NB4 (cell line): Measurements from ENCODE around the gene KLKB1.

ENCODE experiments used
- MYC ChIP-seq: IDR thresholded peaks from 2 replicates; pipeline ENCODE4 v1.6.1; 2011; ENCODE audit warnings: low read depth, low read length
- POLR2A ChIP-seq: IDR thresholded peaks from 2 replicates; pipeline ENCODE4 v1.6.1; 2011; ENCODE audit warnings: mild to moderate bottlenecking; ENCODE audit not compliant: insufficient read length; ENCODE audit errors: extremely low read depth
- TF ChIP-seq, protein P1 (sequence below): IDR thresholded peaks from one replicate; pipeline ENCODE4 v1.5.1; 2012; ENCODE audit warnings: low read depth, low read length

DNA sequence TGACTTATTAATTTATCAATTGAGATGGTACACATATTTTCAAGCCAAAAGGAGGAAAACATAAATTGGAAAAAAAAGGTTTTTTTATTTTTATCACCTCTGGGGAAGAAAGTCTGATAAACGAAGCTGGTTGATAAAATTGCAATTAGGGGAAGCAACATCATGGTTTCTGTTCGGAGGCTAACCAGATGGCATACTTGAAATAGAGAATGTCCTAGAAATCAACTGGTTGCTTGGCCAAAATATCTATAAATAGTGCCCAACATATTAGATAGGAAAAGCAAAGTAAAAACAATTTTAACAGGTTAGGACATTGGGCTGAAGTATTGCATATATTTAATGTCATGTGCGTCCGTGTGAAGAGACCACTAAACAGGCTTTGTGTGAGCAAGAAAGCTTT lies 14.3 kb downstream of the KLKB1 start:
- TF ChIP-seq, protein P1, sequence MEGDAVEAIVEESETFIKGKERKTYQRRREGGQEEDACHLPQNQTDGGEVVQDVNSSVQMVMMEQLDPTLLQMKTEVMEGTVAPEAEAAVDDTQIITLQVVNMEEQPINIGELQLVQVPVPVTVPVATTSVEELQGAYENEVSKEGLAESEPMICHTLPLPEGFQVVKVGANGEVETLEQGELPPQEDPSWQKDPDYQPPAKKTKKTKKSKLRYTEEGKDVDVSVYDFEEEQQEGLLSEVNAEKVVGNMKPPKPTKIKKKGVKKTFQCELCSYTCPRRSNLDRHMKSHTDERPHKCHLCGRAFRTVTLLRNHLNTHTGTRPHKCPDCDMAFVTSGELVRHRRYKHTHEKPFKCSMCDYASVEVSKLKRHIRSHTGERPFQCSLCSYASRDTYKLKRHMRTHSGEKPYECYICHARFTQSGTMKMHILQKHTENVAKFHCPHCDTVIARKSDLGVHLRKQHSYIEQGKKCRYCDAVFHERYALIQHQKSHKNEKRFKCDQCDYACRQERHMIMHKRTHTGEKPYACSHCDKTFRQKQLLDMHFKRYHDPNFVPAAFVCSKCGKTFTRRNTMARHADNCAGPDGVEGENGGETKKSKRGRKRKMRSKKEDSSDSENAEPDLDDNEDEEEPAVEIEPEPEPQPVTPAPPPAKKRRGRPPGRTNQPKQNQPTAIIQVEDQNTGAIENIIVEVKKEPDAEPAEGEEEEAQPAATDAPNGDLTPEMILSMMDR = no peak
- TF ChIP-seq POLR2A (no peak), MYC (no peak)
